ENCODE measurements around the gene CLPTM1L. TPM values are rescaled to one million over a fixed set of nuclear protein-coding genes. Genes with fewer than 3 reads are reported as not detected.

The CLPTM1L gene
- polyA plus RNA-seq, 3 donors, result 14.1 to 76.2 (median 35.0) TPM

DNA sequence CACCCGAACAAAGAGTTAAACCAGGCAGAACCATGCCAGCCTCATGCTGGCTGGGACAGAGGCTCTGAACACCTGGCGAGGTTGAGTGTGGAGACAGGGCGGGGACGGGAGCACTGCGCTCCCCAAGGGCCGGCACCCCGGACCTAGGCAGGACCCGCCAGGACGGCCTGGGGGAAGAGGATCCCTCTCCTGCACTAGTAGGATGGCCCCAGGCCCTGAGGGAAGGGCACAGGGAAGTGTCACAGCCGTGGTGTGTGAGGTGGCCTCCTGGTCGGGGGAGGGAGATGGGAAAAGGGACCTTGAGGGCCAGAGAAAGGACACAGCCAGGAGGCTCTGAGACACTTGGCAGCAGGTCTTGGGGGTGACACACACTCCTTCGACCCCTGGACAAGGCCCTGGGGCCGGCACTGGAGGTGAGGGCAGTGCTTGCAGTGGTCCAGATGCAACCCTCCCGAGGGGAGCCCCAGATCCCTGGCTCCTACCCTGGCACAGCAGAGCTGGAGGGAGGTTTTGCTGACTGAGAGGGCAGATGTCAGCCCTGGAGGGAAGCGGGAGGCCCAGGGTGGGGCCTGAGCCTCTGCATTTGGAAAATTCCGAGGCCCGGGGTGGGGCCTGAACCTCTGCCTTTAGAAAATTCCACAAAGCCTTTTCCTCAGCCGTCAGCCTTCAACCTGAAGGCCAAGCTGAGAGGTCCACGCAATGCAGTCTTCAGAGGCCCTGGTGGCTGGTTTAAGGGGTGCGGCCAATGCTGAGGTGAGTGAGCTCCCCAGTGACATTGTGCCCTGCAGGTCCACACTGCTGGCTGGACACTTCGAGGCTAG lies 25.3 kb downstream of the CLPTM1L start:
- Mint-ChIP-seq H3K9me3 (peaks cover 0 to 3% (median 0%) of the 10 kb centered on the region in 7 donors), H3K36me3 (peaks cover 65 to 77% of the 10 kb centered on the region in 2 donors), H3K27ac (no peak overlapping the region), H3K27me3 (ENCODE audit: low read depth in 3 of 3) (peaks cover 16 to 22% (median 19%) of the 10 kb centered on the region in 3 donors), H3K4me3 (no peak overlapping the region), H3K4me1 (peaks cover 19% of the 10 kb centered on the region)
- Histone ChIP-seq H3K27ac (ENCODE audit: low read depth in 1 of 2, low read length in 2 of 2) (no peak overlapping the region), H3K27me3 (ENCODE audit: control insufficient read depth in 2 of 2, insufficient read depth in 2 of 2, low read length in 2 of 2) (peaks cover 0 to 17% of the 10 kb centered on the region in 2 donors), H2AFZ (ENCODE audit: insufficient read depth, low read depth, low read length, poor library complexity, severe bottlenecking) (no peak overlapping the region), H4K20me1 (ENCODE audit: insufficient read depth, low read length) (no peaks in the 10 kb centered on the region), H3K36me3 (replicated peaks in 1 of 2; ENCODE audit: control insufficient read depth in 1 of 2, insufficient read depth in 2 of 2, low read length in 2 of 2) (peaks cover 71 to 79% of the 10 kb centered on the region in 2 donors), H3K4me3 (replicated peaks in 1 of 3; ENCODE audit: low read depth in 2 of 3, low read length in 3 of 3) (no peak overlapping the region), H3K9me3 (replicated peaks in 1 of 2; ENCODE audit: control insufficient read depth in 1 of 2, insufficient read depth in 1 of 2, low read length in 2 of 2) (no peaks in the 10 kb centered on the region), H3K79me2 (ENCODE audit: insufficient read depth, low read length) (no peaks in the 10 kb centered on the region), H3K4me1 (ENCODE audit: control insufficient read depth in 1 of 2, insufficient read depth in 2 of 2, low read length in 2 of 2) (peaks cover 5 to 14% of the 10 kb centered on the region in 2 donors), H3K4me2 (replicated peaks; ENCODE audit: extremely low read depth, low read length, poor library complexity, severe bottlenecking) (no peak overlapping the region), H3K9ac (ENCODE audit: insufficient read depth, low read length, poor library complexity, severe bottlenecking) (no peak overlapping the region)
- 90% methylated on average over 18 of the region's 21 CpGs for WGBS (ENCODE audit: insufficient coverage)
- intact Hi-C loops (cut with micrococcal nuclease), result no loop called here
- TF ChIP-seq, protein P1, sequence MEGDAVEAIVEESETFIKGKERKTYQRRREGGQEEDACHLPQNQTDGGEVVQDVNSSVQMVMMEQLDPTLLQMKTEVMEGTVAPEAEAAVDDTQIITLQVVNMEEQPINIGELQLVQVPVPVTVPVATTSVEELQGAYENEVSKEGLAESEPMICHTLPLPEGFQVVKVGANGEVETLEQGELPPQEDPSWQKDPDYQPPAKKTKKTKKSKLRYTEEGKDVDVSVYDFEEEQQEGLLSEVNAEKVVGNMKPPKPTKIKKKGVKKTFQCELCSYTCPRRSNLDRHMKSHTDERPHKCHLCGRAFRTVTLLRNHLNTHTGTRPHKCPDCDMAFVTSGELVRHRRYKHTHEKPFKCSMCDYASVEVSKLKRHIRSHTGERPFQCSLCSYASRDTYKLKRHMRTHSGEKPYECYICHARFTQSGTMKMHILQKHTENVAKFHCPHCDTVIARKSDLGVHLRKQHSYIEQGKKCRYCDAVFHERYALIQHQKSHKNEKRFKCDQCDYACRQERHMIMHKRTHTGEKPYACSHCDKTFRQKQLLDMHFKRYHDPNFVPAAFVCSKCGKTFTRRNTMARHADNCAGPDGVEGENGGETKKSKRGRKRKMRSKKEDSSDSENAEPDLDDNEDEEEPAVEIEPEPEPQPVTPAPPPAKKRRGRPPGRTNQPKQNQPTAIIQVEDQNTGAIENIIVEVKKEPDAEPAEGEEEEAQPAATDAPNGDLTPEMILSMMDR (IDR thresholded peaks at IDR 0.05), result no peak
- no peak for DNase-seq

DNA sequence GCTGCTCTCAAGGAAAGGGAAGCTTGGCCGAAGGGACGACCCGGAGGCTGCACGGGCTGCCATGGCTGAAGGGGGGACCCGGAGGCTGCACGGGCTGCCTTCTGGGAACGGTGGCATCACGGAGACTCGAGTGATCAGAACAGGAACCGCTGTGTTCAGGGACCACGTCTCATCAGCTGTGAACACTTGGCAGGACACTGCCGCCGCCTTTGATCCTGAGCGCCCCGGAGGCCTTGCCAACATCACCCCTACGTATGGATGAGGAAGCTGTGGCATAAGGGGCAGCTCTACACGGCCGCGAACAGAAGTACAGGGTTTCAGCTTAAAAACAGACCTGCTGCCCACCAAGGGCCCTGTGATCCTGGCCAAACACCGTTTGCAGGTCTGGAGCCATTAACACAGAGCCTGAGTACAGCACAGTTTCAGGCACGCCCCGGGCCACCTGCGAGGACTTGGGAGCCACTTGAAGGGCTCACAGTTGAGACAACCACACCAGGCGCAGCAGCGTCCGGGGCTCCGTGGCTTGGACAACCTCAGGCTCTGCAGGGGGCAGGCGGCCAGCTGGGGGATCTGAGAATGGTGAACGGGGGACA lies 26.1 kb downstream of the CLPTM1L start:
- Histone ChIP-seq H3K4me1 (ENCODE audit: control insufficient read depth in 1 of 2, insufficient read depth in 2 of 2, low read length in 2 of 2) (peaks cover 10 to 20% of the 10 kb centered on the region in 2 donors), H3K27me3 (ENCODE audit: control insufficient read depth in 2 of 2, insufficient read depth in 2 of 2, low read length in 2 of 2) (peaks cover 0 to 21% of the 10 kb centered on the region in 2 donors), H3K4me3 (replicated peaks in 1 of 3; ENCODE audit: low read depth in 2 of 3, low read length in 3 of 3) (no peak overlapping the region), H3K79me2 (ENCODE audit: insufficient read depth, low read length) (no peaks in the 10 kb centered on the region), H3K27ac (ENCODE audit: low read depth in 1 of 2, low read length in 2 of 2) (no peak overlapping the region), H4K20me1 (ENCODE audit: insufficient read depth, low read length) (no peaks in the 10 kb centered on the region), H3K9me3 (replicated peaks in 1 of 2; ENCODE audit: control insufficient read depth in 1 of 2, insufficient read depth in 1 of 2, low read length in 2 of 2) (no peaks in the 10 kb centered on the region), H3K36me3 (replicated peaks in 1 of 2; ENCODE audit: control insufficient read depth in 1 of 2, insufficient read depth in 2 of 2, low read length in 2 of 2) (peaks cover 62 to 70% of the 10 kb centered on the region in 2 donors), H3K9ac (ENCODE audit: insufficient read depth, low read length, poor library complexity, severe bottlenecking) (no peak overlapping the region), H2AFZ (ENCODE audit: insufficient read depth, low read depth, low read length, poor library complexity, severe bottlenecking) (no peak overlapping the region), H3K4me2 (replicated peaks; ENCODE audit: extremely low read depth, low read length, poor library complexity, severe bottlenecking) (no peak overlapping the region)
- H3K27ac Mint-ChIP-seq, result peak overlapping the region in 2 of 7 donors; percentile 37 to 42
- TF ChIP-seq, protein P1 (IDR thresholded peaks at IDR 0.05), result no peak
- no peak for DNase-seq
- H3K4me3 Mint-ChIP-seq, result no peak overlapping the region
- intact Hi-C loops (cut with micrococcal nuclease), result no loop called here
- 73% methylated on average over 24 of the region's 29 CpGs for WGBS (ENCODE audit: insufficient coverage)
- H3K9me3 Mint-ChIP-seq, result peaks cover 0 to 3% (median 0%) of the 10 kb centered on the region in 7 donors
- peaks cover 25 to 28% (median 28%) of the 10 kb centered on the region in 3 donors for H3K27me3 Mint-ChIP-seq (ENCODE audit: low read depth in 3 of 3)
- H3K4me1 Mint-ChIP-seq, result peaks cover 24% of the 10 kb centered on the region
- H3K36me3 Mint-ChIP-seq, result peaks cover 56 to 68% of the 10 kb centered on the region in 2 donors
